Uterus (tissue), 2 donors: ENCODE results near the gene DMXL1.

Source experiments
- CTCF ChIP-seq, 4 experiments: fragments of 200-600 bp in 2 of 4; fragments of 450-650 bp in 2 of 4; sonication (generic) in 2 of 4; IDR thresholded peaks; one replicate each; pipeline ENCODE4 v1.5.1; 2016 to 2019; ENCODE audit warnings: antibody characterized with exemption in 4 of 4, mild to moderate bottlenecking in 2 of 4, moderate library complexity in 1 of 4
- POLR2A ChIP-seq, 2 donors: fragments of 450-650 bp; IDR thresholded peaks; one replicate each; pipeline ENCODE4 v1.6.1; 2016; ENCODE audit warnings: antibody characterized with exemption in 2 of 2, mild to moderate bottlenecking in 1 of 2, moderate library complexity in 1 of 2

DNA sequence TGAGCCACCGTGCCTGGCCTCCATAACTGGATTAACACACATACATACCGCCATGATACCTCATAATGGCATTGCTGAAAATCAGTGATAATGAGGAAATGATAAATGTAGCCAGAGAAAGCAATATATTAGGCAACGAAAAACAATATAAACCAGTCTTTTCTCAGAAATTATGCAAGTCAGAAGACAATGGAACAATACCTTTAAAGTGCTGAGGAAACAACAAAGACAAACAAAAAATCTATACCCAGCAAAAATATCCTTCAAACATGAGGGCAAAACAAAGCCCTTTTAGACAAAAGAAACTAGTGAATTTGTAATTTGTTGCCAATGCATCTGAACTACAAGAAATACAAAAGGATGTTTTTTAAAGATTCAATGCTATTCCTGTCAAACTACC lies 186.7 kb downstream of the DMXL1 start:
- TF ChIP-seq POLR2A (IDR thresholded peaks at IDR 0.05) (no peak), CTCF (IDR thresholded peaks at IDR 0.05) (no peak)
